Common myeloid progenitor, CD34-positive (primary cell): Measurements from ENCODE around the gene OR5V1. TPM values are rescaled to one million over a fixed set of nuclear protein-coding genes. Genes with fewer than 3 reads are reported as not detected.

ENCODE experiments used
- CTCF ChIA-PET: fragments of 350-600 bp; sonication (Branson Sonifier 250); formaldehyde crosslinking; loops from one replicate; lab custom pipeline; 2021; ENCODE audit warnings: antibody characterized with exemption; lab: Charles Lee
- POLR2A ChIA-PET: fragments of 350-600 bp; sonication (Branson Sonifier 250); formaldehyde crosslinking; loops from one replicate; lab custom pipeline; 2021; ENCODE audit warnings: antibody characterized with exemption; lab: Charles Lee
- DNase-seq, 3 donors: peaks; one replicate each; pipeline versions ENCODE4 v3.0.0 to v3.0.0-alpha.2; 2013
- H3K27ac ChIP-seq, 2 experiments: 1 replicate in 1 of 2; 2 replicates in 1 of 2; pipeline ENCODE4 v1.7.0; 2013; ENCODE audit warnings: inconsistent platforms in 2 of 2, low read length in 2 of 2, mild to moderate bottlenecking in 2 of 2, low read depth in 1 of 2, moderate library complexity in 1 of 2; ENCODE audit not compliant: severe bottlenecking in 2 of 2, insufficient read depth in 1 of 2, poor library complexity in 1 of 2
- H3K27me3 ChIP-seq, 5 experiments: replicated peaks in 2 of 5; 1 replicate in 3 of 5; 2 replicates in 2 of 5; pipeline versions ENCODE4 v1.6.1 to v1.7.0; 2013; ENCODE audit warnings: low read length in 4 of 5, mild to moderate bottlenecking in 2 of 5, moderate library complexity in 2 of 5, inconsistent platforms in 1 of 5; ENCODE audit not compliant: insufficient read depth in 5 of 5, control insufficient read depth in 4 of 5
- H3K36me3 ChIP-seq, 4 experiments: 1 replicate in 2 of 4; 2 replicates in 2 of 4; pipeline versions ENCODE4 v1.6.1 to v1.7.0; 2013; ENCODE audit warnings: low read length in 3 of 4, control low read depth in 1 of 4, mild to moderate bottlenecking in 1 of 4; ENCODE audit not compliant: control insufficient read depth in 4 of 4, insufficient read depth in 4 of 4
- H3K4me1 ChIP-seq, 4 experiments: 1 replicate in 3 of 4; 2 replicates in 1 of 4; pipeline versions ENCODE4 v1.6.1 to v1.7.1; 2013; ENCODE audit warnings: low read length in 3 of 4, mild to moderate bottlenecking in 3 of 4, control low read depth in 1 of 4, inconsistent platforms in 1 of 4, moderate library complexity in 1 of 4; ENCODE audit not compliant: control insufficient read depth in 4 of 4, insufficient read depth in 4 of 4; ENCODE audit errors: control extremely low read depth in 1 of 4
- H3K4me3 ChIP-seq, 7 experiments: 1 replicate in 4 of 7; 2 replicates in 3 of 7; pipeline versions ENCODE4 v1.5.1 to v1.7.0; 2013; ENCODE audit warnings: mild to moderate bottlenecking in 7 of 7, low read length in 6 of 7, moderate library complexity in 6 of 7, inconsistent platforms in 2 of 7, low read depth in 2 of 7, control low read depth in 1 of 7; ENCODE audit not compliant: insufficient read depth in 4 of 7, control insufficient read depth in 1 of 7; ENCODE audit errors: extremely low read depth in 1 of 7
- H3K9me3 ChIP-seq, 5 experiments: 1 replicate in 4 of 5; 2 replicates in 1 of 5; pipeline versions ENCODE4 v1.6.1 to v1.7.1; 2013; ENCODE audit warnings: low read length in 4 of 5, mild to moderate bottlenecking in 2 of 5, inconsistent platforms in 1 of 5, low read depth in 1 of 5, moderate library complexity in 1 of 5; ENCODE audit not compliant: control insufficient read depth in 4 of 5, insufficient read depth in 2 of 5; ENCODE audit errors: control extremely low read depth in 1 of 5
- WGBS: methylation state at CpG from one replicate; pipeline ENCODE4 v1.1.5; 2013; ENCODE audit not compliant: insufficient coverage; 5-methylcytosine and 5-hydroxymethylcytosine counted together
- polyA plus RNA-seq: library from polyadenylated mRNA; unstranded; fragments of 120-200 nt; gene quantifications from one replicate; pipeline ENCODE4 v1.2.1, GENCODE V29; 2013

The OR5V1 gene
- not detected for polyA plus RNA-seq

DNA sequence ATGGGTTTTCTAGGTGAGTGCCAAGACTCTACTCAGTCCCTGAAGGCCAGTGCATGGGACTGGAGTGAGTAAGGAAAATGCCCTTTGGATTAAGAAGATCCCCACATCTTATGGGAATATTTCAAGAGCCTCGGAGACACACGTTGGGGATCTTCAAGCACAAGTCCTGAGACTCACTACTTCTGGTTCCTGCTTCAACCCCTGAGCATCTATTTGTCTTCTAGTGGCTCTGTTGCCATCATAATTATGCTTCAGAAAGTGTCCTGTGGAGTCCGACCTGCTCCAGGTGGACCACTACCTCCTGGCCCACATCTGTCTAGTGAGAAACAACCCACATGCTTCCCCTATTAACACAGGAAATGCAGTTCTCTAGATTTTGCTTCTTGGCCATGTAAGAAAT lies at the start of gene OR5V1:
OR5V1 (minus strand) TSS at position 101 of the 400 bp plus-strand sequence. CDS start 12,670 bp downstream, outside the sequence.
- no peaks in the 10 kb centered on the region for H3K36me3 ChIP-seq
- peaks cover 0 to 3% (median 0%) of the 10 kb centered on the region in 5 experiments for H3K27me3 ChIP-seq
- WGBS = 87% methylated on average over 3 of the region's 3 CpGs
- no peaks in the 10 kb centered on the region for H3K4me1 ChIP-seq
- H3K4me3 ChIP-seq = no peak within 1 kb of the TSS
- CTCF ChIA-PET = no interaction called here
- no peak for DNase-seq
- H3K9me3 ChIP-seq = no peaks in the 10 kb centered on the region
- POLR2A ChIA-PET = no interaction called here
- H3K27ac ChIP-seq = no peak within 1 kb of the TSS

DNA sequence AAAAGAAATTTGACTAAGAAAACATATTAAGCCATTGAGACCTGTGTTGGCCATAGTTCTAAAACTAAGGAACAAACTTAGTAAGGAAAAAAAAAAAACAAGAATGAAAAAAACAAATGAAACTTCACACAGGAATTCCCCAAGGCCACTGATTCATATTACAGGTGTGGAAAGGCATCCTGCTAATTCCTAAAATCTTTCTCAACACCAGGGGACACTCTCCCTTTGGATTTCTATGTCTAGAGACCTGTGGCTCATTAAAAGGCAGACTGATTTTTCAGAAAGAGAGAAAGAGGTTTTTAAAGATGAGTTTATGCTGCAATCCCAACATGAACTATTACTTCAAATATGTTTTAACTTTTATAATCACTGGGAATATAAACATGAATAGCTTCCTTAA lies 45.9 kb upstream of the OR5V1 start, which contains the start of gene OR12D1:
OR12D1 (plus strand) TSS at position 341 of the 400 bp plus-strand sequence.
- peaks cover 0 to 2% (median 0%) of the 10 kb centered on the region in 5 experiments for H3K27me3 ChIP-seq
- H3K9me3 ChIP-seq = peaks cover 0 to 13% (median 3%) of the 10 kb centered on the region in 5 experiments
- H3K36me3 ChIP-seq = no peaks in the 10 kb centered on the region
- no peak within 1 kb of the TSS for H3K4me3 ChIP-seq
- ChIA-PET POLR2A (no interaction called here), CTCF (interaction anchor here (1.0 kb wide), 1 partner anchor 172 kb away, joined by 3 read pairs; no protein-coding TSS in a partner anchor)
- H3K27ac ChIP-seq = no peak within 1 kb of the TSS
- H3K4me1 ChIP-seq = no peaks in the 10 kb centered on the region
- DNase-seq = no peak

DNA sequence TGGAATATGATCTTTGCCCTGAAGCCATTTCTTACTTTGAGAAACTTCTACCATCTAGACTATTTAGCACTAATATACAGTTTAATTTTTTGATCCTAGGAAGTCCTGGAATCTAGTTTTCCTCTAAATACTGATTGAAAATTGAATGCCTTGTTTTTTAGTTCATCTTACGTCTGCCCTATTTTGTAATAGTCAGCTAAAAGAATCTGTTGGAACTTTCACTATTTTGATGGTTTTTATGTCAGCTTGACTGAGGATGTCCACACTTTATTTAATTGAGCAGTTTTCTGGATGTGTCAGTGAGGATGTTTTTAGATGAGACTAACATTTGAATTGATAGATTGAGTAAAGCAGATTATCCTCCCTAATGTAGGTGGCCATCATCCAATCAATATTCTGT lies 35.1 kb upstream of the OR5V1 start:
- Histone ChIP-seq H3K4me1 (no peaks in the 10 kb centered on the region), H3K27ac (no peak overlapping the region), H3K4me3 (no peak overlapping the region), H3K27me3 (no peaks in the 10 kb centered on the region), H3K36me3 (no peaks in the 10 kb centered on the region), H3K9me3 (peaks cover 0 to 3% (median 0%) of the 10 kb centered on the region in 5 experiments)
- WGBS = no CpG with 5 or more reads among the region's 1 CpG
- ChIA-PET POLR2A (no interaction called here), CTCF (no interaction called here)
- DNase-seq = no peak

DNA sequence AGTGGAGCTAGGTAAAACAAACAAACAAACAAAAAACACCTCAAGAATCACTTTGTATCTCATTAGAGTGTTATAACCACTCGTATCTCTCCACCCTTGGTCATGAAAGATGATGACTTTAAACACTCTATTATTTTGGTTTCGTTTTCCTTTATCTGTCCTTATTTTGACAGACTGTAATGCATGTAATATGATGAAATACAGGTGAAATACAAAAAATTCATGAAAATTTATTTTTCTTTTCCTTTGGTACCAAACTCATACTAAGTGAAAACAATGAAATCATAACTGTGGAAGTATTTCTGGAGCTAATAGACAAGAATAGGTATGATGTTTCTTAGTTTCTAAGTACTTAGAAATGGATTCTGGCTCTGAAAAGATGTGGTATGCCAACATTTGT lies 30.9 kb upstream of the OR5V1 start:
- ChIA-PET CTCF (no interaction called here), POLR2A (no interaction called here)
- no peak overlapping the region for H3K27ac ChIP-seq

DNA sequence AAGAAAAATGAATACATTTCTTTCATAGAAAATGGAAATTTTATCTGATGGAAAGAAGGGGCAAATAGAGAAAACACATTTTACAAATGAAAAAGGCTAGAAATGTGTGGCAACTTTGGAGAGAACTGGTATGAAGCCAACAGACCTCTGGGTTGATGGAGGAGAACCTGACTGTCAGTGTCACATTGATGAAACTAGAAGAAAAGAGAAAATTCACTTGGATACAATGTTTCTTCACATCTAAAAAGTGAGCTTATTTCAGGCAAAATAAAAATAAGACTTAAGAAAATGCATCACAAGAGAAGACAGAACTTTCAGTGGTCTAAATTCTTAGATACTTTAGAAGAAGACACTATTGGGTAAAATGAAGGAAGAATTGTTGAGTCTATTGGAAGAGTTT lies 26.7 kb upstream of the OR5V1 start, which contains the start of gene OR12D2:
OR12D2 (plus strand) TSS at position 301 of the 400 bp plus-strand sequence. CDS start 1,069 bp downstream, outside the sequence.
- Histone ChIP-seq H3K27me3 (peaks cover 2 to 16% (median 7%) of the 10 kb centered on the region in 5 experiments), H3K4me3 (no peak within 1 kb of the TSS), H3K4me1 (no peaks in the 10 kb centered on the region), H3K9me3 (peaks cover 0 to 2% (median 0%) of the 10 kb centered on the region in 5 experiments), H3K27ac (no peak within 1 kb of the TSS), H3K36me3 (no peaks in the 10 kb centered on the region)
- no peak for DNase-seq
- ChIA-PET CTCF (no interaction called here), POLR2A (no interaction called here)

More for the DNA sequence above, 30.9 kb upstream of the OR5V1 start:
- H3K36me3 ChIP-seq = no peaks in the 10 kb centered on the region
- WGBS = no CpG with 5 or more reads among the region's 2 CpGs
- no peak overlapping the region for H3K4me3 ChIP-seq
- no peaks in the 10 kb centered on the region for H3K4me1 ChIP-seq
- H3K27me3 ChIP-seq = peaks cover 0 to 16% (median 6%) of the 10 kb centered on the region in 5 experiments
- H3K9me3 ChIP-seq = no peaks in the 10 kb centered on the region
- DNase-seq = no peak

DNA sequence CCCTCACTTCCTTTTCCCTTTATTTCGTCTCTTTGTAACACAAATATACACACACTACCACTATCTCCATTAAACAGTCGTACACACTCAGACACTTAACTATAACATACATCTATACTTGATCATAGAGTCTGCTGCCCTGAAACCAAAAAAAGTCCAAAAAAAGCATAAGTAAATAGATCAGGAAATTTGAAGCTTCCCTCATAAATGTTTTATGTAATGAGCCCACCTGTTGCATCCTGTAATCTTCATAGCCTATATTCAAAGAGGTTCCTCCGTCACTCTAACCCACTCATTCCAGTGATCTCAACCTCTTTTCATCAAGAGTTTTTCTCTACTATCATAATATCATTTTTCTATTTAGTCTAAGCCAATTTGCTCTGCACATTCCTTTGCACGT lies 19.9 kb upstream of the OR5V1 start:
- peaks cover 0 to 3% (median 0%) of the 10 kb centered on the region in 5 experiments for H3K27me3 ChIP-seq
- H3K9me3 ChIP-seq = peaks cover 0 to 2% (median 0%) of the 10 kb centered on the region in 5 experiments
- H3K36me3 ChIP-seq = no peaks in the 10 kb centered on the region
- H3K4me3 ChIP-seq = no peak overlapping the region
- DNase-seq = no peak
- POLR2A ChIA-PET = interaction anchor here (0.7 kb wide), 1 partner anchor 23 kb away, joined by 3 read pairs; no protein-coding TSS in a partner anchor
- no peaks in the 10 kb centered on the region for H3K4me1 ChIP-seq
- 100% methylated on average over 1 of the region's 4 CpGs for WGBS
- CTCF ChIA-PET = no interaction called here
- H3K27ac ChIP-seq = no peak overlapping the region

DNA sequence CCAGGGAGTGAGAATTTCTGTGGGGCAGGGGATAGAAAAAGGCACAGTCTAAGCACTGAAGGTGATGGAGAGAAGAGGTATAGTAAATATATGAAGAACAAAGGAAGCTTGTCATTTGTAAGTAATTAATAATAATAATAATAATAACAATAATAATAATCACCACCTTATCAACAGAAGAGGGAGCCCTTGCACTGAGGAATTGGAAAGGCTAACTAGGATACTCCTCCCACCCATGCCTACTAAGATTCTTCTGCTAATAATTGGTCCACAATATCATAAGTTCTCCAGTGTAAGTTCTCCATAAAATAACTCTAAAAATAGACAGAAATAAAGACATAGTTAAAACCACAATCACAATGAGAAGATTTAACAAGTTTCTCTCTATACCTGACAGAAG lies 7.3 kb upstream of the OR5V1 start:
- Histone ChIP-seq H3K4me3 (no peak overlapping the region), H3K27ac (no peak overlapping the region), H3K36me3 (no peaks in the 10 kb centered on the region), H3K27me3 (peaks cover 0 to 2% (median 0%) of the 10 kb centered on the region in 5 experiments), H3K9me3 (no peaks in the 10 kb centered on the region), H3K4me1 (no peaks in the 10 kb centered on the region)
- POLR2A ChIA-PET = no interaction called here
- peak; percentile 29 to 54 (median 50) for DNase-seq
- CTCF ChIA-PET = interaction anchor here (0.6 to 3.3 kb wide), 7 partner anchors 211 to 274 kb away, joined by 3 to 33 read pairs (median 3); partner anchors contain the start of gene OR2H2
